Measurements from ENCODE around the gene CALCOCO2. TPM values are rescaled to one million over a fixed set of nuclear protein-coding genes. Genes with fewer than 3 reads are reported as not detected.

The CALCOCO2 gene
- total and polyA plus RNA-seq, 2 of the 13 experiments (the other 11 are each of a cell fraction or from before 2014, with no cell fraction given) = 72.9 to 111 TPM

GRCh38 chr17:48871551-48872351, 40.9 kb downstream of the CALCOCO2 start (continued):
- peak; percentile 99 for TF ChIP-seq ARID5B (CRISPR knock-in tag; IDR thresholded peaks at IDR 0.05)
- TF ChIP-seq ZNF672 (CRISPR knock-in tag; IDR thresholded peaks at IDR 0.05) = no peak
- TF ChIP-seq NFE2L1 (CRISPR knock-in tag; IDR thresholded peaks at IDR 0.05; ENCODE audit: borderline replicate concordance) = no peak
- TF ChIP-seq TFDP1 (CRISPR knock-in tag; IDR thresholded peaks at IDR 0.05; ENCODE audit: borderline replicate concordance) = peak; percentile 43
- no peak for TF ChIP-seq ZBTB37 (CRISPR knock-in tag; IDR thresholded peaks at IDR 0.05)
- TF ChIP-seq MBD4 (IDR thresholded peaks at IDR 0.05; ENCODE audit: borderline replicate concordance, low read length) = no peak; the same call in 1 of the 2 replicates
- TF ChIP-seq ZNF264 (CRISPR knock-in tag; IDR thresholded peaks at IDR 0.05) = peak; percentile 94
- TF ChIP-seq HNF1A (IDR thresholded peaks at IDR 0.05; ENCODE audit: low read depth) = peak; percentile 80
- peak; percentile 92; the same call in 1 of the 2 replicates for TF ChIP-seq HNF1A (CRISPR knock-in tag; IDR thresholded peaks at IDR 0.05; ENCODE audit: borderline replicate concordance)
- TF ChIP-seq ZNF281 (CRISPR knock-in tag; IDR thresholded peaks at IDR 0.05; ENCODE audit: borderline replicate concordance) = peak; percentile 100
- peak; percentile 86; the same call in 2 of the 3 replicates for TF ChIP-seq MXI1 (IDR thresholded peaks at IDR 0.05; ENCODE audit: borderline replicate concordance, low read depth, low read length)
